NCI-H510A (cell line): ENCODE results near the gene SRRT.

Experiments used
- DNase-seq: peaks from one replicate; lab custom pipeline; 2025; lab: John Stamatoyannopoulos, UW

SRRT gene

DNA sequence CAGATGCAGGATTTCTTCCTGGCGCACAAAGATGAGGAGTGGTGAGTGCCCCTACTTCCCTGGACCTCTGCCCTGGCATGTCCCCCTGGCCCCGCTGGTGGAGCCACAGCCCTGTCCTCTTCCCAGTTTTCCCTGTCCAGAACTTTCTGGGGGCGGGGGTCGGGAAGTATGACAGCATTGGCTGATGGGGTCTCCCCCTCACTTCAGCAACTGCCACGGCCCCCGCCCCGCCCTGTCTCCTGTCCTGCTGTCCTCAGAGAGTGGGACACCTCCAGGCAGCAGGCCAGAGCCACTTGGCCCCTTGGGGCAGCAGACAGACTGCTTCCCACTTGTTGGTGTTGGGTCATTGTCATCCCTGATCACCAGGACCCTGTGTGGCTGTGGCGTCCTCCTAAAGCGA, 7.3 kb downstream of the SRRT start:
- no peak for DNase-seq

- DNase-seq, result no peak
Observed at GRCh38 chr7:100882785-100883526, 8.1 kb downstream of the SRRT start.

- no peak for DNase-seq
Observed at GRCh38 chr7:100884736-100885439, 10.0 kb downstream of the SRRT start.

DNA sequence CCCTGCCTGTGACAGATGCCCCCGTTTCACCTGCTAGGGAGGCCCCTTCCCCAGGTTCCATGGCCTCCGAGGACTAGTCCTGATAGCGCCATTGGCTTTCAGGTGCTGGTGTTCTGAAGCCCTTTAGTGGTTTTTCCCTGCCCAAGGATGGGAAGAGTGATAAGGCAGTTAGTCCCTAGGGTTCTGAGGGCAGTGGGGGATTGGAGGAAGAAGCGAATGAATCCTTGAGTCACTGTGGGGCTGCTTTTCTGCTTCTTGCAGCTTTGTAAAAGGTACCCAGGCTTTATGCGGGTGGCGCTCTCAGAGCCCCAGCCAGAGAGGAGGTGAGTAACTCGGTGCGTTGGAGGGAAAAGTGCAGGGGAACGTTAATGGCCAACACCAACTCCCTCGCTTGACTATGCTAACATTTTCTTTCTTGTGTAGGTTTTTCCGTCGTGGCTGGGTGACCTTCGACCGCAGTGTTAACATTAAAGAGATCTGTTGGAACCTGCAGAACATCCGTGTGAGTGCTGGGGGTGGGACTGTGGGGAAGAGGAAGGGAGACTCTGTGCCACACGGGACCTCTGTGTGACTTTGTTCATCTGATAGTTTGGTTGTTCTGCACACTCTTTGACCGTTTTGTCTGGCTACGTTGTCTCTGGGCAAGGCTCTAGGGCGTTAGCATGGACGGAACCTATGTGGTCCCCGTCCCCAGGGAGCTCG, 10.7 kb downstream of the SRRT start:
- DNase-seq, result no peak

GRCh38 chr7:100886142-100886935, 11.4 kb downstream of the SRRT start:
- DNase-seq, result no peak

- no peak for DNase-seq
Observed at GRCh38 chr7:100886936-100887515, 12.1 kb downstream of the SRRT start.

DNA sequence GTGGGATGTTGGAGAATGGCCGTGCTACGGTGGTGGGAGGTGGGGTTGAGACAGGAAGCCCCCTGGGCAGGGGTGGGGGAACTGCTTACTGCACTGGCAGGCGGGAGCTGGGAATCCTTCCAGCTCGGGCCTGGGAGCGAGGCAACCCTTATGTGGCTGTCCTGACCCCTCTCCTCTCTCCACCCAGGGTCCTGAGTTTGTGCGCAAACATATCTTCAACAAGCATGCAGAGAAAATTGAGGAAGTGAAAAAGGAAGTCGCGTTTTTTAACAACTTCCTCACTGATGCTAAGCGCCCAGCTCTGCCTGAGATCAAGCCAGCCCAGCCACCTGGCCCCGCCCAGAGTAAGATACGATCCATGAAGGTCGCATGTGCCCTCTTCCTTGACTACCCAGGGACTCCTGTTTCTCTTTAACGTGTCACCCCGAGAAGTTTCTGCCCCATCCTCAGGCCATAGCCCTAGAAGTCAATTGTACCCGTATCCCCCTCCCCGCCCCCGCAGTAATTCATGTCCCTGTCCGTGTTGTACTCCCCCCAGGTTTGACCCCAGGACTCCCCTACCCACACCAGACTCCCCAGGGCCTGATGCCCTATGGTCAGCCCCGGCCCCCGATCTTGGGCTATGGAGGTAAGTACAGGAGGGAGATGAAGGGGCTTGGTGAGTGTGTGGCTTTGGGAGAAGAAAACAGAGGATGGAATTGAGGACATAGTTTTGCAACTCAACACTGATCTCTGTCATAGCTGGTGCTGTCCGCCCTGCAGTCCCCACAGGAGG, 12.8 kb downstream of the SRRT start:
- DNase-seq, result no peak

GRCh38 chr7:100888291-100888987, 13.5 kb downstream of the SRRT start:
- DNase-seq, result no peak

DNA sequence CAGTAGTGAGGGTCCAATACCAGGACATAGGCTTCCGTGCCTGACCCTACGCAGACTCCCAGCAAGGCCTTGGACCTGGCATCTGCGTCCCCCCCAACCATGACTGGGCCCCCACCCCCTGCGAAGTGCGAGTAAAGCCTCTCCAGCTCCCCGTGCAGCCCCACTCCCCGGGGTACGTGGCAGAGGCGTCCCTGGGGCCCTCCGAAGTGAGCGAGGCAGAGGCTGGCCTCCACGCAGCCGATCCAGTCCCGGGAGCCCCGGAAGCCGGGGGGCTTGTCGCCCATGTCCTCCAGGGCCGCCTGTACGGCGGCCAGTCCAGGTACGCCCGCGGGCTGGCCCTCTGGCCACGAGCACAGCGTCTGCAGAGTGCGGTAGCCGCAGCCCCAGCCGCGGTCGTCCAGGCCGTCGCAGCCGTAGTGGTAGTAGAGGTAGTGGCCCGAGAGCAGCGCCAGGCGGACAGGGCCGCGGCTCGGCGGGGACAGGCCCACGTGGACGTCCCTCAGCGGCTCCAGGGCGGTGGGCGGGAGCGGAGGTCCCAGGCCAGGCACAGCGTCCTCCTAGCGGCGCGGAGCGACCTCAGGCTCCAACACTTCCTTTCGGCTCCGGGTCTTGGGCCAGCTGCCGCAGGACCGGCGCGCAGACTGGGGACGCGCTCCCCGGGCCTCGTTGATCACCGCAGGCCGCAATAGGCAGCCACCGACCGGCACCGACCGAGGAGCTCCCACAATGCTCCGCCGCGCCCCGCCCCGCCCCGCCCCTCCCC, 14.3 kb downstream of the SRRT start, which contains the start of gene UFSP1:
Gene UFSP1 (minus strand): TSS at position 728 of the 763 bp plus-strand sequence. CDS start 444 bp downstream, at position 284.
- peak; percentile 23 for DNase-seq

- DNase-seq, result no peak
Observed at GRCh38 chr7:100890653-100891567, 16.0 kb downstream of the SRRT start.

GRCh38 chr7:100891568-100892247, 16.8 kb downstream of the SRRT start:
- no peak for DNase-seq

- DNase-seq, result no peak
Observed at GRCh38 chr7:100892364-100893317, 17.7 kb downstream of the SRRT start.

DNA sequence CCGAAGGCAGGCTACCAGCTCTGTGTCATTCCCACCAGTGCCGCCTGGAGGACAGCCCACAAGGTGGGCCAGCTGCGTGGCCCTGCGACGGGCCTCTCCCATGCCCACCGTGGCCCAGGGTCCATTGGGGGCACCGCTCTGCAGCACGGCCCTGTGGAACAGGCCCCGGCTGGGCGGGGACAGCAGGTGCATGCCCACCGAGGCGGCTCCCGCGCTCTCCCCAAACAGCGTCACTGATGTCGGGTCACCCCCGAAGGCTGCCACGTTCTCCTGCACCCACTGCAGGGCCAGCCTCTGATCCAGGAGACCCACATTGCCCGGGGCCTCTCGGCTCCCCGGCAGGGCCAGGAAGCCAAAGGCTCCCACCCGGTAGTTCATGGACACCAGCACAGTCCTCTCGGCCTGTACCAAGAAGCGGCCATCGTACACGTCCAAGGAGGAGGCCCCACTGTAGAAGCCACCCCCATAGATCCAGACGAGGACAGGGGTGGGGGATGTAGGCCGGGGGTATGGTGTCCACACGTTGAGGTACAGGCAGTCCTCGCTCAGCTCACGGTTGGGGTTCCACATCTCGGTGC, 18.5 kb downstream of the SRRT start:
- no peak for DNase-seq

GRCh38 chr7:100893910-100894721, 19.2 kb downstream of the SRRT start:
- DNase-seq, result no peak
